DOHH2 (cell line): Measurements from ENCODE around the gene CMIP.

ENCODE experiments used
- H3F3A ChIP-seq: fragments of 200-600 bp; sonication (generic), shearing (Covaris generic); 2 replicates; pipeline ENCODE4 v1.6.0; 2016; ENCODE audit warnings: antibody characterized with exemption, mild to moderate bottlenecking; ENCODE audit not compliant: control insufficient read depth, insufficient read depth
- H3K27ac ChIP-seq: fragments of 200-600 bp; sonication (generic); 2 replicates; pipeline ENCODE4 v1.5.1; 2014; ENCODE audit warnings: low read depth, mild to moderate bottlenecking, low read length, moderate library complexity
- H3K27me3 ChIP-seq: fragments of 200-600 bp; sonication (generic); 2 replicates; pipeline ENCODE4 v1.6.1; 2014; ENCODE audit warnings: mild to moderate bottlenecking, low read length, mixed read lengths; ENCODE audit not compliant: control insufficient read depth
- H3K36me3 ChIP-seq: fragments of 200-600 bp; sonication (generic); 2 replicates; pipeline ENCODE4 v1.6.1; 2014; ENCODE audit warnings: mild to moderate bottlenecking, low read length, moderate library complexity, mixed read lengths; ENCODE audit not compliant: control insufficient read depth
- H3K4me1 ChIP-seq: fragments of 200-600 bp; sonication (generic); 2 replicates; pipeline ENCODE4 v1.6.1; 2014; ENCODE audit warnings: mild to moderate bottlenecking, low read length, mixed read lengths; ENCODE audit not compliant: control insufficient read depth
- H3K4me2 ChIP-seq: fragments of 200-600 bp; sonication (generic); 2 replicates; pipeline ENCODE4 v1.6.0; 2014; ENCODE audit warnings: mild to moderate bottlenecking, low read length, moderate library complexity
- H3K4me3 ChIP-seq: fragments of 200-600 bp; sonication (generic); 2 replicates; pipeline ENCODE4 v1.5.1; 2014; ENCODE audit warnings: mild to moderate bottlenecking, low read length, mixed read lengths
- H3K79me2 ChIP-seq: fragments of 200-600 bp; sonication (generic); 2 replicates; pipeline ENCODE4 v1.6.1; 2014; ENCODE audit warnings: mild to moderate bottlenecking, low read length, mixed read lengths; ENCODE audit not compliant: control insufficient read depth
- H3K9me2 ChIP-seq: fragments of 200-600 bp; sonication (generic); replicated peaks from 2 replicates; pipeline ENCODE4 v1.6.1; 2014; ENCODE audit warnings: mild to moderate bottlenecking, low read length, mixed read lengths; ENCODE audit not compliant: control insufficient read depth
- H3K9me3 ChIP-seq: fragments of 200-600 bp; sonication (generic); 2 replicates; pipeline ENCODE4 v1.6.1; 2014; ENCODE audit warnings: antibody characterized with exemption, low read length, mixed read lengths; ENCODE audit not compliant: control insufficient read depth, insufficient read depth
- H4K20me1 ChIP-seq: fragments of 200-600 bp; sonication (generic); 2 replicates; pipeline ENCODE4 v1.6.0; 2014; ENCODE audit warnings: low read depth, mild to moderate bottlenecking, antibody characterized with exemption, low read length, moderate library complexity; ENCODE audit not compliant: control insufficient read depth, insufficient read depth
- EZH2phosphoT487 ChIP-seq: fragments of 200-600 bp; sonication (generic); IDR thresholded peaks from 2 replicates; pipeline ENCODE4 v1.6.1; 2017; ENCODE audit warnings: borderline replicate concordance, mild to moderate bottlenecking, antibody characterized with exemption, low read length, moderate library complexity, mixed read lengths
- TF ChIP-seq, protein P1 (sequence below): fragments of 200-600 bp; sonication (generic); IDR thresholded peaks from one replicate; pipeline ENCODE4 v1.5.1; 2014; ENCODE audit warnings: antibody characterized with exemption, mild to moderate bottlenecking, low read depth, low read length; ENCODE audit not compliant: poor library complexity, severe bottlenecking

The CMIP gene

DNA sequence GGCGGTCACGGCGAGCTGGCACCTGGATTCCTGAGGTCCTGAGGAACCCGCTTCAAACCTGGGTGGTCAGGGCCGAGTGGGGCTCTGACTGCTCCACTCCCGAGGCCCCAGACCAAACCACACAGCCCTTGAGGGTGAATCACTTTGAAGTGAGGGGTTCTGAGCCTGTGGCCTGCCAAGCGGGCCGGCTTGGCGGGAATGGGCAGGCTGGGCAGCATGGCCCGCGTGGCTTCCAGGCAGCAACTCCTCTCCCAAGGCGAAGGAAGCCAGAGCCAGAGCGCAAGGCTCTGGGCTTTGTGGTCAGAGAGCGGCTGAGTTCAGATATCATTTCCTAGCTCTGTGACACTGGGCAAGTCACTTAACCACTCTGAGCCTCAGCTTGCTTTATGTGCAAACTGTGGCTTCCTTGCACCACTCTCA is 42.7 kb downstream of the CMIP start:
- Histone ChIP-seq H3K4me3 (no peak overlapping the region), H4K20me1 (peaks cover 11% of the 10 kb centered on the region), H3K4me1 (peaks cover 24% of the 10 kb centered on the region), H3F3A (peaks cover 2% of the 10 kb centered on the region; the same call in 1 of the 2 replicates), H3K9me2 (no peaks in the 10 kb centered on the region), H3K36me3 (no peaks in the 10 kb centered on the region), H3K27me3 (no peaks in the 10 kb centered on the region), H3K4me2 (no peak overlapping the region), H3K79me2 (peaks cover 69% of the 10 kb centered on the region), H3K27ac (no peak overlapping the region), H3K9me3 (no peaks in the 10 kb centered on the region)
- TF ChIP-seq, protein P1, sequence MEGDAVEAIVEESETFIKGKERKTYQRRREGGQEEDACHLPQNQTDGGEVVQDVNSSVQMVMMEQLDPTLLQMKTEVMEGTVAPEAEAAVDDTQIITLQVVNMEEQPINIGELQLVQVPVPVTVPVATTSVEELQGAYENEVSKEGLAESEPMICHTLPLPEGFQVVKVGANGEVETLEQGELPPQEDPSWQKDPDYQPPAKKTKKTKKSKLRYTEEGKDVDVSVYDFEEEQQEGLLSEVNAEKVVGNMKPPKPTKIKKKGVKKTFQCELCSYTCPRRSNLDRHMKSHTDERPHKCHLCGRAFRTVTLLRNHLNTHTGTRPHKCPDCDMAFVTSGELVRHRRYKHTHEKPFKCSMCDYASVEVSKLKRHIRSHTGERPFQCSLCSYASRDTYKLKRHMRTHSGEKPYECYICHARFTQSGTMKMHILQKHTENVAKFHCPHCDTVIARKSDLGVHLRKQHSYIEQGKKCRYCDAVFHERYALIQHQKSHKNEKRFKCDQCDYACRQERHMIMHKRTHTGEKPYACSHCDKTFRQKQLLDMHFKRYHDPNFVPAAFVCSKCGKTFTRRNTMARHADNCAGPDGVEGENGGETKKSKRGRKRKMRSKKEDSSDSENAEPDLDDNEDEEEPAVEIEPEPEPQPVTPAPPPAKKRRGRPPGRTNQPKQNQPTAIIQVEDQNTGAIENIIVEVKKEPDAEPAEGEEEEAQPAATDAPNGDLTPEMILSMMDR, result no peak
- TF ChIP-seq EZH2phosphoT487, result no peak

DNA sequence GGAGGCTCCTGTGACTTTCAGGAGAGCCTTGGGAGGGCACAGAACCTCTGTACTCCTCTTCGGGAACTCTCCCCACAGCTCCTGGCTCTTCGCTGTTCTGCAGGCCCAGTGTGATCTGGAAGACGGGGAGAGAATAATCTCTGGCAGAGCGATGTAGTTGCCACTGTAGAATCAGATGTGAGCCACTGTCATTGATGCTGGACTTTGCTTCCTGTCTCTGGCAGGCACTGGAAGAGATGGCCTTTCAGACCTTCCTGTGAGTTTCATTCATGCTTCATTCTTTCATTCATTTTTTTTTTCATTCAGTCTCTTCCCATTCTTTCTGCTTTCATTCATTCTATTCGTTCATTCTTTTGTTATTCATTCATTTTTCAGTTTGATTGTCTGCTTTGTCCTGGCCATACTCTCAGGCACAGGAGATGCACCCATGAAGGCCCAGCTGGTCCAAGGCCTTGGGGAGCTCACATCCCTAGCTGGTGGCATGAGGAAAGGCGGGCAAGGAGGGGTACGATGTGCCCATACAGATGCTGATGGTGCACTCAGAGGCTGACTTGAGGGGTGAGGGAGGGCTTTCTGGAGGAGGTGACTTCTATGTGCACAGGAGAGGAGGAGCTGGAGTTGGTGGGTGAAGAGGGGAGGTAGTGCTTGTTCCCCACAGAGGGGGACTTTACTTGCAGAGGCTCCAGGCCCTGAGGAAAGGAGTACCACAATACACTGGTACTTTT is 44.2 kb downstream of the CMIP start:
- Histone ChIP-seq H3K27ac (no peak overlapping the region), H3K4me3 (no peak overlapping the region), H4K20me1 (peaks cover 11% of the 10 kb centered on the region), H3F3A (no peaks in the 10 kb centered on the region), H3K36me3 (no peaks in the 10 kb centered on the region), H3K4me1 (peaks cover 10% of the 10 kb centered on the region), H3K9me2 (no peaks in the 10 kb centered on the region), H3K79me2 (peaks cover 54% of the 10 kb centered on the region), H3K9me3 (no peaks in the 10 kb centered on the region), H3K4me2 (no peak overlapping the region), H3K27me3 (no peaks in the 10 kb centered on the region)
- no peak for TF ChIP-seq EZH2phosphoT487
- TF ChIP-seq, protein P1, result no peak

DNA sequence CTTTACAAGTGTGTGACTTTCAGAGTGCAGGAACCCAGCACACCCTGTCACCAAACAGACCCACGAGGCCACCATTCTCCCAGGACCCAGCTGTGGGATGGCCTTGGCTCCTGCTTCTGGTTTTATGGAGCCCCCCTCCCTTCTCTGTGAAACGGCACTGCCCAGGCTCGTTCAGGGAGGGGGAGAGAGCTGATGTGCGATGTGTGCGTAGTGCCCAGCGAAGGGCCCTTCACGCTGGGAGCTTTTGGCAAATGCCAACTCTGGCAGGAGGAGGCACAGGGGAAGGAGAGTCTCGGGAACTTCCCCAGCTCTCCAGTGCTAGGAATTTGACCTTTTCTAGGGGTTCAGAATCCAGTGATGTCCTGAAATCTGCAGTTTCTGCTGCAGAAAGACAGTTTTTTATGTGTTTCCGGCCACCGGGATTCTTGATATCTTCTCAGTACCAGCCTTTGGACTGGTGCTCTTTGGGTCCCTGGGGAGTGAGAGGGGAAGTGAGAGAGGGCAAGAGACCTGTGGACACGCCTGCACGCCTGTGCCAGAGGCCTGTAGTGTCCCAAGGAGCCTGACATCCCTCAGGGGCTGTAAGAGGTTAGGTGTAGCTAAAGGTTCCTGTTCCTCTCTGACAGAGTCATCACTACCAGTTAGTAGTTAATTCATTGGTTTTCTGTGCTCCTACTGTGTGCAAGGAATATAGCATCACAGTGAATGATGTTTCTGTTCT is 45.1 kb downstream of the CMIP start:
- Histone ChIP-seq H3K9me3 (no peaks in the 10 kb centered on the region), H4K20me1 (peaks cover 11% of the 10 kb centered on the region), H3K27me3 (no peaks in the 10 kb centered on the region), H3K27ac (no peak overlapping the region), H3K4me1 (peaks cover 10% of the 10 kb centered on the region), H3K4me3 (no peak overlapping the region), H3K79me2 (peaks cover 50% of the 10 kb centered on the region), H3K36me3 (no peaks in the 10 kb centered on the region), H3F3A (no peaks in the 10 kb centered on the region), H3K4me2 (0 out of 2 replicates have a peak overlapping the region, but pooled peaks have one; percentile 3), H3K9me2 (no peaks in the 10 kb centered on the region)
- no peak for TF ChIP-seq EZH2phosphoT487
- TF ChIP-seq, protein P1, result no peak
